Measurements from ENCODE around the gene ARRDC2.
A peak's percentile ranks its signal among the peaks of the same experiment; 100 is the strongest.

Gene ARRDC2

GRCh38 chr19:18057557-18057956, 49.6 kb downstream of the ARRDC2 start:
- DNase-seq: peak in 41 of 56 donors; percentile 3 to 70 (median 39)

GRCh38 chr19:18058208-18059009, 50.4 kb downstream of the ARRDC2 start:
- peak in 53 of 56 donors; percentile 14 to 87 (median 69) for DNase-seq

- DNase-seq: no peak
These were observed 51.3 kb downstream of the ARRDC2 start for GRCh38 chr19:18059297-18059696.

- no peak for DNase-seq
These were observed 51.9 kb downstream of the ARRDC2 start for GRCh38 chr19:18059902-18060301.

GRCh38 chr19:18060472-18060871, 52.5 kb downstream of the ARRDC2 start:
- no peak for DNase-seq

- DNase-seq: peak in 5 of 56 donors; percentile 24 to 49 (median 41)
These were observed 54.1 kb downstream of the ARRDC2 start for GRCh38 chr19:18062028-18062427.

- DNase-seq: peak in 1 of 56 donors; percentile 5
These were observed 55.5 kb downstream of the ARRDC2 start for GRCh38 chr19:18063463-18063862.

Measured in amygdala (tissue), 56 donors.